ENCODE measurements around the gene CMIP.

The CMIP gene

DNA sequence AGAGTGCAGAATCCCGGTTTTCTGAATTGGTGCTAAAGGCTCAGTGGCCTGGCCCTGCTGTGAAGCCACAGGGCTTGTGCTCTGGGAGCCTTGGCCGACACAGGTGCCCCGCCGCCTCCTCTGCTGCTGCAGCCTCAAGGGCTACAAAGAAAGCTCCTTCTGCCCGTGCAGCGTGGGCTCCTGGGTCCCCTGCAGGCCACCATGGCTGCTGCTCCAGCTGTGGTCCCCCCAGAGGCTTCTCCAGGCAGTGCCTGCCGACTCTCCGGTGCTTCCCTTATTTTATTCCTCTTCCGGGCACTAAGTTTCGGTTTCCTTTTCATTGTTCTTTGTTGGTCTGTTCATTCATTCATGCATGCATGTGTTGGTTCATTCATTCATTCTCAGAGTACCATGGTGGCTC is 53.1 kb downstream of the CMIP start:
- FAIRE-seq, result no peak

DNA sequence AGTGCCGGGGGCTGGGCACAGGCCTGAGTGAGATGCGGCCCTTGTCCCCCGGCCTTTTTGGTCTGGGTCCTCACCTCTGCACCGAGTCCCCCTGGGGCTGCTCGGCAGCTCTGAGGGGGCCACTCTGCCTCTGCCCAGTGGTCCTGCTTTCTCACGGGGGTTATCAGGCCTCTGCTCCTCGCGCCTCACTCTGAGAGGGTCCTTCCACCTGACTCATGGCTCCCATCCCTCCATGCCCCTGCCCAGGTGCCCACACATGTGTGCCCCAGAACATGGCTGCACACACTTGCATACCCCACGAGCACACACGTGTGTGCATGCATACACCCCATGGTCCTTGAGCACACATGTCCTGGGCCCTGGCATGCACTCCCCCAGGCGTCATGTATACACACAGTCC is 53.7 kb downstream of the CMIP start:
- no peak for FAIRE-seq

- FAIRE-seq, result no peak
Measured at GRCh38 chr16:81499576-81500380, 55.2 kb downstream of the CMIP start.

GRCh38 chr16:81500833-81501521 is 56.4 kb downstream of the CMIP start:
- FAIRE-seq, result no peak

DNA sequence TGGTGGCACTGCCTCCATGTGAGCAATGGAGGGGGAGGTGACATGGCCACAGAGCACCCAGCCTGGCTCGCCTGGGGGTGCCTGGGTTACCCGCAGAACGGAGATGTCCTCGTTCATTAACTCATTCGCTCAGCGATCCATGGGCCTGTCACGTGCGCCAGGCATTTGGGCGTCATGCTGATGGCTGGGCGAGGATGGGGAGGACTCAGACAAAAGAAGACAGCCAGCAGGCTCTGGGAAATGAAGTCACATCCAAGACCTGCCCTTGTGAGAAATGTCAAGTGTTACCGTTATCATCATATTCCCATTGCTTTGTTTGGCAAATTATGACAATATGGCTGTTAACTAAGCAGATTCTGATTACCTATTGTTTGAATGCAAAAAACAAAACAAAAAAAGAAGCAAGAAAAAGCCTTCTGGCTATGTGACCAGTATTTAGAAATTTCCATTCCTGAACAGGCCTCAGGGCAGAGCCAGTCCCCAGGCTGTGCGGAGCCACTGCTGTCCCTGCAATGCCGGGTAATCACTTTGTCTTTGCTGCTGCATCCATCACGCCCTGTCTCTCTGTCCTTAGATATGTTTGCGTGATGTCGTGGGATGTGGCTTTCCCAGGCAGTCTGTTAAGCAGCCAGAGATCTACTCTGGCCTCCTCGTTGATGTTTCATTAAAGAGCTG is 57.9 kb downstream of the CMIP start:
- no peak for FAIRE-seq

- FAIRE-seq, result no peak
Measured at GRCh38 chr16:81505011-81505661, 60.5 kb downstream of the CMIP start.

DNA sequence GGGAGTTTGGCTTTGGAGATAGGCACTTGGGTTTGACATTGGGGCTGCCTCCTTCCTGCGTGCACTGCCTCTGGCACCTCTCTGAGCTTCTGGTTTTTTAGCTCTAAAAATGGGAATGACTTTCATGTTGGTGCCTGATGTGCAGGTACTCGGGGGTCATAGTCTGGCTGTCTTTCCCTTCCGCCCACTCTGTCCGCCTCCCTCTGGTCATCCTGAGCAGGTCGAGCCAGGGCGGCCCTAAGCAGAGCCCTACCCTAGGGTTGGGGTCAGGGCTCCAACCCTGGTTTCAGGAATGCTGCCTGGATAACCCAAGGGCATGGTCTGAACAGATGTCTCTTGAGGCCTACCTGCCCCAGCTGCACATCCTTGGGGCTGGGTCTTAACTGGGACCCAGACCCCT is 64.8 kb downstream of the CMIP start:
- FAIRE-seq, result no peak

DNA sequence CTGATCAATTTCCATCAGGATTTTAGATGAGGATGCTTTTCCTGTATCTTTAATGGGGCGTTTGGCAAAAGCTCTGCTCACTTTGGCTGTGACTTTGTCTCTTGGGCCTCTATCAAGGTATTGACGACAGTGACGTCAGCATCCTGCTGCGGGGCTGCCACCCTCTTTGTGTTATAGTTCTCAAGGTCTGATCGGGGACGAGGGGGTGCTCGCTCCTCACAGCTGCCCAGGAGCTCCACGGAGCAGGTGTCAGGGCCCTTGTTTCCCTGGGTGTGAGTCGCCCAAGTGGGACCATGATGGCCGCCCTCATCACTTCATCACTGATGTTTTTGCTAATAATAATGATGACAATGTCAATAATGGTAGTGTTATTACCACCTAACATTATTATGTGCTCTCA is 65.4 kb downstream of the CMIP start:
- FAIRE-seq, result no peak

- no peak for FAIRE-seq
Measured at GRCh38 chr16:81511371-81511770, 66.8 kb downstream of the CMIP start.

GRCh38 chr16:81513204-81514040 is 68.8 kb downstream of the CMIP start:
- no peak for FAIRE-seq

GRCh38 chr16:81514041-81514559 is 69.5 kb downstream of the CMIP start:
- no peak for FAIRE-seq

DNA sequence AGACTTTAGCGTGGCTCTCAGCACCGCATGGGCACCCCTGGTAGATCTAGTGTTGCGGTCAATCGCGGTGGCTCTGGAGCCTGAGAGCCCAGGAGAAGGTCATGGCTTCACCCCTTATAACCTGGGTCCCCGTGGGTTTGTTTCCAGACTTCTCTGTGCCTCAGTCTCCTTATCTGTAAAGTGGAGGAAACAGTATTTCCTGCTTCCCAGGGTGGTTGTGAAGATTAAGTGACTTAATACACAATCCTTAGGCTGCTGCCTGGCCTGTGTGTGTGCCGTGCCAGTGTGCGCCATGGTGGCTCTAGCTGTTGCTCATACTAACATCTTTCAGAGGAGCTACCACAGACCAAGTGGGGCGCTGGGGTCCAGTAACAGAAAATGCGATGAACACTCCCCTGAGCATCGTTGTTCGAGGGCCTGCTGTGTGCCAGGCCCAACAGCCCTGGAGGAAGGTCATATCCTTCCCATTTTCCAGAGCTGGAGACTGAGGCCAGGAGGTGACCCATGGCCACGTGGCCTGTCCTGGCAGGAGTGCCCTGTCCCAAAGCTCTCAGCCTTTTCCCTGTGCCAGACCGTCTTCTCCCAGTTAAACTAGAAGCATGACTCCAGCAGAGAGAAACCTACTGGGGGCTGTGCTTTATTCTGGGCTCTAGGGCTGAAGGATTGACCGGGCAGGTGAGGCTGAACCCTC is 70.1 kb downstream of the CMIP start:
- no peak for FAIRE-seq

DNA sequence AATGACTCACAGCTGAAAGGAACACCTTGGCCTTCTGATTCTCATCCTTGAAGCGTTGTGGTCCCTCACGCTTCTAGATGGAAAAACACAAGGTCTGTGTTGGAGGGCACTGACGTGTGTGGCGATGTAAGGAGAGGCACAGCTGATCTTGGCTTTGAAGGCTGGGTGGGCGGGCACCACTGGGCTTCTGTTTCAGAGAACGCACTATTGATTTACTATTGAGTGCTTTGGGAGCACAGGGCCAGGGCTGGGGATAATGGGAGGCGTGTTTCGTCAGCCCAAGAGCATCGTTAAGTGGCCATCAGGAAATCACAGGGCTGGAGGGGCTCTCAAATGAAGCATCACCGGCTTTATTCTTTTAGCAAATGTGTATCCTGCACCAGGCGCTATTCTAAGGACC is 70.7 kb downstream of the CMIP start:
- FAIRE-seq, result no peak

- no peak for FAIRE-seq
Measured at GRCh38 chr16:81515721-81516120, 71.1 kb downstream of the CMIP start.

DNA sequence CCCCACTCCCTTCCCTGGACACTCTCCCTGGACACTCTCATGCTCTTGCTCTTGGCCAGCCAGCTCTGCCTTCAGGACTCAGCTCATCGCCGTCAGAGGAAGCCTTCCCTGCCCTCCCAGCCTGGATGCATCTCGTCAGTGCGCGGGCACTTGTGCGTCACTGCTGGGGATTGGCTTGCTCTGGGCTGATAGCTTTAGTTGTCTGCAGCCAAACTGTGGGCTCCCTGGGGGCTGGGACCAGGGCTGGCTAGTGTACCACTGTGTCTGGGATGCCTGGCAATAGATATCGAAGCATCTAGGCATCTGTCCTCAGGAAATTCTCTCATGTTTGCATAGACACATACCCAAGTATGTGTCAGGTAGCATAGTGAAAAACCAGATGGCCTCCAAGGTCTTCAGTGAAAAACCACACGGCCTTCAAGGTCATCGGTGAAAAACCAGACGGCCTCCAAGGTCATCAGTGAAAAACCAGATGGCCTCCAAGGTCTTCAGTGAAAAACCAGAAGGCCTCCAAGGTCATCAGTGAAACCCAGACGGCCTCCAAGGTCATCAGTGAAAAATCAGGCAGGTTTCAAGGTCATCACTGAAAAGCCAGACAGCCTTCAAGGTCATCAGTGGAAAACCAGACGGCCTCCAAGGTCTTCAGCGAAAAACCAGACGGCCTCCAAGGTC is 72.0 kb downstream of the CMIP start:
- FAIRE-seq, result no peak

DNA sequence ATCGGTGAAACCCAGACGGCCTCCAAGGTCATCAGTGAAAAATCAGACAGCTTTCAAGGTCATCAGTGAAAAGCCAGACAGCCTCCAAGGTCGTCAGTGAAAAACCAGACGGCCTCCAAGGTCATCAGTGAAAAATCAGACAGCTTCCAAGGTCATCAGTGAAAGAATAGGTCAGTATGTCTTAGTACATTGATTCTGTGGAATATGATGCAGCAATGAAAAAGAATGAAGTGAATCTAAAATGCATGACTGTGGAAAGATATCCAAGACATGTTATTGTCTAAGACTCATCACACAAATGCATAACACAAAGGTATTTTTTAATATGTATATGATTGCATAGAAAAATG is 72.5 kb downstream of the CMIP start:
- FAIRE-seq, result no peak

DNA sequence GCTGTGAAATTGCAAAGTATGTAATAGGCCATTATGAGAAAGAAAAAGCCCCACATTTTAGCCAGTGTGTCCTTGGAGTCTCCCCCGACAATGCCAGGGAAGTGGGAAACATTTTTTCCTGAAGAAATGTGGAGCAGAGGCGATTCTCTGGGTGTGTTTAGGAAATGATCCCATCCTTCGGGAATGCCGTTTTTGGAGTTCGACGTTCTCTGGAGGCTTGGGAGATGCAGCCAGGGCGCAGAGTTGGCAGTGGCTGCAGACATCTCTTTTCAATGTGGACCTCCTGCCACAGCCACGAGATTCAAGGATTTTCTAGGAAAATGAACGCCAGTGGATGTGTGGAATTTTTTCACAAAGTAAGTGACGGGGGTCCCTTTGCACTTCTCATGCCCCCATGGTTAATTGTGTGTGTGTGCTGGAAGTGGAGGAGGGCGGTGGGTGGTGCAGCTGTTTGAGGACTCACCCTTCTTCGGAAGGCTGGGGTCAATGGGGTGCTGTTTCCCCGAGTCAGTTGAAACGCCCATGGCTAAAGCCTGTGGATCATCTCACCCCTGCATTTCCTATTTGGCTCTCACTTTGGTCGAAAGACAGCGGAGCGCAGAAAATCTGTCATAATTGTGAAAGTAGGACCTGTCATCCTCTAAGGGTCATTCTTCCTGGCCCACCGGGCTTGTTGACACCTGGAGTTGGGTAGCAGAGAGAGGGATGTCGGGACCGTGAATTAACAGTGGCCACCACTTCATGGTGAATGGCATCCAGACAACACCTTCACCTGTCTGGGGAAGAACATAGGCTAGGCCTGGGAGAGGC is 73.2 kb downstream of the CMIP start:
- FAIRE-seq, result no peak

GRCh38 chr16:81518439-81518757 is 73.8 kb downstream of the CMIP start:
- no peak for FAIRE-seq

DNA sequence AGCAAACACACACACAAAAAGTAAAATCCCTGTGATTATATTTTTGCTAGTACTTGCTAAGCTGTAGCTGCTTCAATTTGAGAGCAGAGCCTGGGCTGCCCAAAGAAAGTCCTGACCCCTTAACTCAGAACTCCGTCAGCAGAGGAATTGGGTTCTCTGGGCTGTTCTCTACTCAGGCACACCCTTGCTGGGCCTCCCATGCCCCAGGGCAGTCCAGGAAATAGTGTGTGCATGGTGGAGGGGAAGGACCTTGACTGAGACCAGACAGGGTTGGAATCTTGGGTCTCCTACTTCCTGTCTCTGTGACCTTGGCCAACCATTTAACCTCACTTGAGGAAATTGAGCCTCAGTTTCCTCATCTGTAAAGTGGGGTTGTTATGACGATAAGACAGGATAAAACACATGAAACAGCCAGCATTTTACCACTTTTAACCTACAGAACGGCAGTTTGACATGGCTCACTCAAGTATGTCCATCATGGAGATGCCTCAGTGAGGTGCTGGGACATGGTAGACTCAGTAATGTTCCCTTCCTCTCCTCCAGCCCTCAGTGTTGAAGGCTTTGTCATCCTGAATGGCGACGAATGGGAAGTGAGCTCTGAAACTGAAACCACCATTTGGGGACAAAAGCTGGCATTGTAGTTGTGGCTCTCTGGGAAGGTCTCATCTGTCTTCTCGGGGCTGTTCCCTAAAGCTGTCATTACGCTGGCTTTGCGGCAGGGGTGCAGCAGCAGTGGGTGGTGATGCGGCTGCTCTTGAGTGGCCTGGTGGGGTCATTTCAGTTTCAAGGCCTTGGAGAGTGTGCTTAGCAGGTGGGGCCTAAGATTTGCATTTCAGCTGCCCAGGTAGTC is 74.9 kb downstream of the CMIP start:
- FAIRE-seq, result no peak

GRCh38 chr16:81520151-81520470 is 75.5 kb downstream of the CMIP start:
- FAIRE-seq, result no peak
